Vagina (tissue), 2 donors: ENCODE measurements around the gene SUN1.

Source experiments
- CTCF ChIP-seq, 3 experiments: fragments of 450-650 bp in 2 of 3; fragments of 200-600 bp in 1 of 3; sonication (generic) in 1 of 3; IDR thresholded peaks; one replicate each; pipeline ENCODE4 v1.5.1; 2017 to 2019; ENCODE audit warnings: antibody characterized with exemption in 3 of 3, mild to moderate bottlenecking in 2 of 3, moderate library complexity in 2 of 3
- POLR2A ChIP-seq, 2 donors: fragments of 450-650 bp; IDR thresholded peaks; one replicate each; pipeline ENCODE4 v1.6.1; 2017; ENCODE audit warnings: antibody characterized with exemption in 2 of 2, mild to moderate bottlenecking in 2 of 2, moderate library complexity in 2 of 2

- TF ChIP-seq CTCF (IDR thresholded peaks at IDR 0.05) = no peak
- TF ChIP-seq POLR2A (IDR thresholded peaks at IDR 0.05) = no peak
Observed at GRCh38 chr7:824664-825063, 7.6 kb upstream of the SUN1 start.
